ENCODE measurements around the gene KLHL26. TPM values are rescaled to one million over a fixed set of nuclear protein-coding genes. Genes with fewer than 3 reads are reported as not detected.
A peak's percentile ranks its signal among the peaks of the same experiment; 100 is the strongest.

Gene KLHL26
- total and polyA plus RNA-seq, 2 of the 13 experiments (the other 11 are each of a cell fraction or from before 2014, with no cell fraction given), result 1.5 to 1.7 TPM

- H4K20me1 ChIP-seq (ENCODE audit: insufficient read depth, low read length), result no peaks in the 10 kb centered on the region
- H3K79me2 ChIP-seq (ENCODE audit: insufficient read depth, low read length), result no peaks in the 10 kb centered on the region
- H3K4me3 ChIP-seq (replicated peaks in 1 of 3; ENCODE audit: insufficient read depth in 1 of 3, low read depth in 2 of 3, low read length in 3 of 3), result no peak overlapping the region
- H3K4me2 ChIP-seq (ENCODE audit: low read depth, low read length), result no peak overlapping the region
- POLR2A ChIA-PET, result no interaction called here
- ATAC-seq, result no peak
- H3K27me3 ChIP-seq (ENCODE audit: control insufficient read depth in 1 of 2, insufficient read depth in 2 of 2, low read length in 2 of 2), result no peaks in the 10 kb centered on the region
- WGBS (ENCODE audit: low lambda C conversion rate), result 93% methylated on average over 30 of the region's 35 CpGs
- TF ChIP-seq SP5 (CRISPR knock-in tag; IDR thresholded peaks at IDR 0.05; ENCODE audit: borderline replicate concordance, low read depth), result no peak
- no peak for TF ChIP-seq SALL2 (CRISPR knock-in tag; IDR thresholded peaks at IDR 0.05)
- no peak for TF ChIP-seq KMT2B (CRISPR knock-in tag; IDR thresholded peaks at IDR 0.05)
- TF ChIP-seq ZNF138 (CRISPR knock-in tag; IDR thresholded peaks at IDR 0.05; ENCODE audit: low read depth), result no peak
- TF ChIP-seq SSRP1 (CRISPR knock-in tag; IDR thresholded peaks at IDR 0.05), result no peak
- no peak for TF ChIP-seq GTF3A (CRISPR knock-in tag; conservative IDR thresholded peaks at IDR 0.05)
- TF ChIP-seq PHF5A (CRISPR knock-in tag; IDR thresholded peaks at IDR 0.05; ENCODE audit: low read depth, unreplicated experiment), result no peak
- TF ChIP-seq TP53 (CRISPR knock-in tag; conservative IDR thresholded peaks at IDR 0.05), result no peak
- intact Hi-C loops (cut with micrococcal nuclease; ENCODE audit: unreplicated experiment), result no loop called here
- H3K9me3 ChIP-seq (ENCODE audit: low read length), result no peaks in the 10 kb centered on the region
- CTCF ChIA-PET (ENCODE audit: low intra/inter-chr PET ratio, low total read pairs), result no interaction called here
- DNase-seq (ENCODE audit: low spot score), result no peak
- H3K4me1 ChIP-seq (ENCODE audit: insufficient read depth, low read length), result peaks cover 25% of the 10 kb centered on the region
- no peak overlapping the region for H3K9ac ChIP-seq (ENCODE audit: insufficient read depth, low read depth, low read length)
- H3K27ac ChIP-seq (ENCODE audit: extremely low read length, insufficient read depth, low read length), result no peak overlapping the region
- in situ Hi-C loops (cut with HindIII; ENCODE audit: extremely low pct_ligation_motif_present, low pct_unique_long_range_greater_than_20kb), result loop anchor here (10.0 kb wide), 1 partner anchor 197 kb away; no protein-coding TSS in a partner anchor
- no peak overlapping the region for H2AFZ ChIP-seq (ENCODE audit: low read length)
- peaks cover 4% of the 10 kb centered on the region in 2 experiments; a peak in 3 of 5 replicates for H3K36me3 ChIP-seq (replicated peaks in 1 of 2; ENCODE audit: control insufficient read depth in 1 of 2, insufficient read depth in 2 of 2, low read length in 2 of 2)
- no peak for FAIRE-seq
- no TSS peak for BruUV-seq (replicated peaks)
These were observed 34.6 kb downstream of the KLHL26 start for GRCh38 chr19:18671303-18672043.

GRCh38 chr19:18672044-18672451 is 35.2 kb downstream of the KLHL26 start:
- Histone ChIP-seq H3K9ac (ENCODE audit: insufficient read depth, low read depth, low read length) (no peak overlapping the region), H3K4me1 (ENCODE audit: insufficient read depth, low read length) (peaks cover 30% of the 10 kb centered on the region), H3K27me3 (ENCODE audit: control insufficient read depth in 1 of 2, insufficient read depth in 2 of 2, low read length in 2 of 2) (no peaks in the 10 kb centered on the region; a peak in 1 of 5 replicates), H3K79me2 (ENCODE audit: insufficient read depth, low read length) (no peaks in the 10 kb centered on the region), H4K20me1 (ENCODE audit: insufficient read depth, low read length) (no peaks in the 10 kb centered on the region), H3K27ac (ENCODE audit: extremely low read length, insufficient read depth, low read length) (no peak overlapping the region), H3K4me2 (ENCODE audit: low read depth, low read length) (no peak overlapping the region), H2AFZ (ENCODE audit: low read length) (no peak overlapping the region), H3K36me3 (replicated peaks in 1 of 2; ENCODE audit: control insufficient read depth in 1 of 2, insufficient read depth in 2 of 2, low read length in 2 of 2) (peaks cover 4% of the 10 kb centered on the region in 2 experiments; a peak in 3 of 5 replicates), H3K4me3 (replicated peaks in 1 of 3; ENCODE audit: insufficient read depth in 1 of 3, low read depth in 2 of 3, low read length in 3 of 3) (no peak overlapping the region), H3K9me3 (ENCODE audit: low read length) (no peaks in the 10 kb centered on the region)
- no peak for FAIRE-seq
- in situ Hi-C loops (cut with HindIII; ENCODE audit: extremely low pct_ligation_motif_present, low pct_unique_long_range_greater_than_20kb), result loop anchor here (10.0 kb wide), 1 partner anchor 197 kb away; no protein-coding TSS in a partner anchor
- DNase-seq (ENCODE audit: low spot score), result no peak
- ChIA-PET POLR2A (no interaction called here), CTCF (ENCODE audit: low intra/inter-chr PET ratio, low total read pairs) (no interaction called here)
- no TSS peak for BruUV-seq (replicated peaks)
- intact Hi-C loops (cut with micrococcal nuclease; ENCODE audit: unreplicated experiment), result no loop called here
- WGBS (ENCODE audit: low lambda C conversion rate), result 90% methylated on average over 10 of the region's 24 CpGs
- no peak for ATAC-seq
- peak; percentile 75 for TF ChIP-seq HNRNPLL (IDR thresholded peaks at IDR 0.05; ENCODE audit: low read depth, low read length, poor library complexity, severe bottlenecking)
- TF ChIP-seq ZNF3 (CRISPR knock-in tag; IDR thresholded peaks at IDR 0.05), result no peak
- no peak for TF ChIP-seq ZNF235 (CRISPR knock-in tag; IDR thresholded peaks at IDR 0.05; ENCODE audit: borderline replicate concordance)
- TF ChIP-seq AGO2 (optimal IDR thresholded peaks at IDR 0.05; ENCODE audit: low read depth, low read length), result peak; percentile 57
- TF ChIP-seq AGO1 (IDR thresholded peaks at IDR 0.05; ENCODE audit: low read depth, low read length, poor library complexity, severe bottlenecking), result peak; percentile 40
- no peak for TF ChIP-seq ZKSCAN8 (CRISPR knock-in tag; IDR thresholded peaks at IDR 0.05; ENCODE audit: borderline replicate concordance)
